Measurements from ENCODE around the gene QPCTL. TPM values are rescaled to one million over a fixed set of nuclear protein-coding genes. Genes with fewer than 3 reads are reported as not detected.
"Not testable (repeated sequence)": the region's sequence is repeated elsewhere in the genome, so short reads cannot be mapped to it uniquely, and the experiment has no call there.

The QPCTL gene
- total RNA-seq, 1 experiment from 2014 or later: 25.3 TPM

DNA sequence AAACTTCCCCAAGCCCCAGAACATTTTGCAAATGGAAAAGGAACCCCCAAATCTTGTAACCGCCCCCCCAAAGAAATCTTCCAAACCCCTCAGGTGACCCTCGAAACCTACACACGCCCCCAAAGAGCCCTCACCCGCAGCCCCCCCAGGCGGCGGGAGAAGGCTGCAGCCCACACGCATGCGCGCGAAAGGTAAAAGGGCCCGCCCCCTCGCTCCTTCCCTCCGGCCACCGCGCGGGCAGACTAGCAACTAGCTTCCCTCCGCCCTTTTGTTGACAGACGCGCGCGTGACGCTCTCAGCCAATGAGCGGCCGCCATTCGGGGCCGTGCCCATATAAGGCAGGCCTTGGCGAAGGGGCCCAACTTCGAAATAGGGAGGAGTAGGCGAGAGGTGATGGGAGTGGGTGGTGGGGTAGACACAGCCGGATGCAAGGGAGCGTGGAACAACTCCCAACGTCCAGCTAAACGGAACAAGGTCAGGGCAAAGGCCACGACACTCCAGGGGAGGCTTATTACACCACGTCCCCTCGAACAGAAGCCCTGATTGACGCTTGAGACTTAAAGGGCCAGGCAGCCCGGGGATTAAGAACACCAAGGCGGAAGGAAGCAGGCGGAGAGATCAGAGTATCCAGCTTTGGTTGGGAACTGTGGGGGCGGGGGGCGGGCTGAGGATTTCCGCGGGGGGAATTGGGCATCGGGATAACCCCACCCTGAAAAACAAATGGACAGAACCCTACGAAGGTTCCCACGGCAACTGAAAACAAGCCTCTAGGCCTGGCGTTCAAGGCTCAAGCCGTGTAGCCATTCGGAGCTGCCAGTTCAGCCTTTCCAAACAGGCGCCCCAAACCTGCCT is 24.9 kb downstream of the QPCTL start:
- DNase-seq (ENCODE audit: low read depth): peak; percentile 99

DNA sequence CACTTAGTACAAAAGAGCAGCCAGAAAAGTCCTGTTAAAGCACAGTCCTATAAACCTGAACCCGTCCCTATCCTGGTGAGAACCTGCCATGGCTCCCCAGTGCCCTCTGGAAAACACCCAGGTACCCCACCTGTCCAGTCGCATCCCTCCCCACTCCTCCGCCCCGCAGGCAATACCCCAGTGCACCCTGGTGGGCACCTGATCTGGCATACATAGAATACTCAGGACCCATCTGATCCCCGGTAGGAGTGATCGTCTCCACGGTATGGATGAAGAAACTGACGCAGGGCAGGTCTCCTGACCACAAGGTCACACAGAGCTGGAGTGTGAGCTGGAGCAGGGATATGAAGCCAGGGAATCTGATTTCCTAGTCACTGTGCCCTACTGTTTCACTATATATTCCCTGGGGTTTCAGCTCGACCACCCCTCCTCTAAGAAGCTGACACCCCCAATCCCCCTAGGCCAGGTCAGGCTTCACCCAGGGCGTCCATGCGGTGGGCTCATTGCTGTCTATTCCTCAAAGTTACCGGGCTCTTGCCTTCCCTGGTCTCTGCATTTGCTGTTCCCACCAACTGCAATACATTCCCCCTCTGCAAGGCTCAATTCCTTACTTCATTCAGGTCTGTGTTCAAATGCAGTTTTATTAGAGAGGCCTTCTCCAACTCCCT is 25.7 kb downstream of the QPCTL start:
- peak; percentile 27 for DNase-seq (ENCODE audit: low read depth)

DNA sequence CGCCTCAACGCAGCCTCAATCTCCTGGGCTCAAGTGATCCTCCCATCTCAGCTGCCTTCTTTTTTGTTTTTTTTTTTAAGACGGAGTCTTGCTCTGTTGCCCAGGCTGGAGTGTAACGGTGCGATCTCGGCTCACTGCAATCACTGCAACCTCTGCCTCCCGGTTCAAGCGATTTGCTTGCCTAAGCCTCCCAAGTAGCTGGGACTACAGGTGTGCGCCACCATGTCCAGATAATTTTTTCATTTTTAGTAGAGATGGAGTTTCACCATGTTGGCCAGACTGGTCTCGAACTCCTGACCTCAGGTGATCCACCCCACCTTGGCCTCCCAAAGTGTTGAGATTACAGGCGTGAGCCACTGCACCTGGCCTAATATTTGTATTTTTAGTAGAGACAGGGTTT is 27.6 kb downstream of the QPCTL start:
- not testable (repeated sequence) for DNase-seq (ENCODE audit: low read depth)

DNA sequence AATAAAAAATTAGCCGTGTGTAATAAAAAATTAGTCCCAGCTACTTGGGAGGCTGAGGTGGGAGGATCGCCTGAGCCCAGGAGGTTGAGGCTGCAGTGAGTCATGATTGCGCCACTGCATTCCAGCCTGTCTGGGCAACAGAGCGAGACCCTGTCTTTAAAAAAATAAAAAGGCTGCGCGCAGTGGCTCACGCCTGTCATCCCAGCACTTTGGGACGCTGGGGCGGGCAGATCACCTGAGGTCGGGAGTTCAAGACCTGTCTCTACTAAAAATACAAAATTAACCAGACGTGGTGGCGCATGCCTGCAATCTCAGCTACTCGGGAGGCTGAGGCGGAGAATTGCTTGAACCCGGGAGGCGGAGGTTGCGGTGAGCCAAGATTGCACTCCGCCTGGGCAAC is 36.2 kb downstream of the QPCTL start:
- not testable (repeated sequence) for DNase-seq (ENCODE audit: low read depth)

DNA sequence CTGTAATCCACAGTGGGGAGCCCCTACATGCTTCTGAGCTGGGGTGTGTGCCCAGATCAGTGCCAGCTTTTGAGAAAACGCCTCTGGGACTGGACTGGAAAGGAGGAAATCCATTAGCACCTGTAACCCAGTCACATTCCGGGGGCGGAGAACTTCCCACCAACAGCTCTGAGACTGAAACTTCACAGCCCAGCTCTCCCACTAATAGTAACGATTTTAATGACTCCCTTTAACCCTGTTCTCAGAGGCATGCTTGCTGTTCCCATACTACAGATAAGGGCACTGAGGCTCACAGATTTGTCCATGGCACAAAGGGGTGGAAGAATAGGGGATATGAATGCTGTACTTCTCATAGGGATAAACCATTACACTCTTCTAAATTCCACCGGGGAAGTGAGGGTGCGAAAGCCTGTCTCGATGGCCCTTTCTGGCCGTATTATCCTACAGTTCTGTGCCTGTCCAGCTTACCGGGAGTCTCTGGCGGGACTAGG is 37.4 kb downstream of the QPCTL start:
- DNase-seq (ENCODE audit: low read depth): no peak

DNA sequence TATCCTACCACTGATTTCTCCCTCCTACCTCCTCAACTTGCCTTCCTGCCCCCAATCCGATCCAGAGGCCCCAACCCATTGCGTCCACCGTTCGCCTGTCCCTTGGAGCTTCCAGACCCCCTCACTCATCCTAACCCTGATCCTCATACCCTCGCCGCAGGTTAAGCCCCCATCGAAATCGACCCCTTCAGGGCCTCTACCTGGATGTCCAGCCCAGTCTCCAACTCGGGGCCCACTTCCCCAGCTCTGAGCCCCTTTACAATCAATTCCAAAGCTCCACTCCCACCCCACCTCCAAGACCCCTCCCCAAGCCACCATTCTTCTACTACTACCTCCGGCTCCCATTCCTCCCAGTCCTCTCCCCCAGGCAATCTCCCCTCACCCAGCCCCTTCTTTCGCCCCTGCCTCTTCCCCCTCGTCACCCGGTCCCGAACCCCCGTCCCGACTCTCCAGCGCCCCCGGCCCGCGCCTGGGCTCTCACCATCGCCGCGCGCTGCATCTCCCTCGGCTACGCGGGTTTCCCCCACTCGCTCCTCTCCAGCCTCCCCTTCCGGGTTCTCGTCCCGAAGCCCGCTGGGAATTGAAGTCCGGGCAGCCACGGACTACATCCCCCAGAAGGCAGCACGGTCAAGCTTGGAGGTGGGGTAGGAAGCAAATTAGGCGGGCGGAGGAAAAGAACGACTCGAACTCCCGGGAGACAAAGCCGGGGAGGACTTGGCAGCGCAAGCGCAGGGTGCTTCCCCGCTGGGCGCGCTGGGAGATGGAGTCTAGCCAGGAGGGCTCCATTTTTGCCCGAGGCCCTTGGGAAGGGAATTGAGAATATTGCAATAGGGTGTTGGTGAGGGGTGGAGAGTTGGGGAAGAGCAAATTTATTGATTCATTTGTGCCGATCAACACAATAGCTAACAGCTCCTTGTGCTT is 38.2 kb downstream of the QPCTL start, which contains the start of gene FBXO46:
TSS of gene FBXO46 (minus strand) at position 529 of the 921 bp plus-strand sequence. CDS start 17,401 bp downstream, outside the sequence.
- peak; percentile 99 for DNase-seq (ENCODE audit: low read depth)

DNA sequence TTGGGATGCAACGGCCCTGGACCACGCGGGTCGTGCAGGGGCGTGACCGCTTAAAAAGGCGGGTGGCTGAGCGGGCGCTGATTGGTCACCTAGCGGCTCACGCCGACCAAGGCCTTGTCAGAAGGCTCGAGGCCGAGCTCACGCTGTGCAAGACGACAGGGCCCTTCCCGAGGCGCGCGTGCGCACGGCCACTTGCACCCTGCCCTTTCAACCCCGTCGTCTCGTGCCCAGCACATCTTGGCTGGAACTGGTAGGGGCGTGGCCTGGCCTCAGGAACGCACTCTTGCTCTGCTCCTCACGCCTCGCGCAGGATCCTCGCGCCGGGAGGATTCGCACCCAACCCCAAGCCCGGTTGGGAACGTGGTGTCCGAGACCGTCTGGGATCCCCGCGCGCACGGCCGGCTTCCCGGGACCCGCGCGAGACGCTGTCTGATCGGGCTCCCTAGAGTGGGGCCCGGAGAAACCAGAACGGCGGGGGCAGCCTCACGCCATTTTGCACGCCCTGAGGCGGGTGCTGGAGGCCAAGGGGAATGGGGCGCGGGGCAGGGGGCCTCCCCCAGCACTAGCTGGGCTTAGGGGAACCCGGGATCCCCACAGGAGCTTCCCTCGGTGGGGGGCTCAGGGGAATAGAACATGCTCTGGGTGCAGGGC is 40.8 kb downstream of the QPCTL start, which contains the start of gene MEIOSIN:
TSS of gene MEIOSIN (plus strand) at position 280 of the 651 bp plus-strand sequence. CDS start 1,938 bp downstream, outside the sequence.
- DNase-seq (ENCODE audit: low read depth): no peak

DNA sequence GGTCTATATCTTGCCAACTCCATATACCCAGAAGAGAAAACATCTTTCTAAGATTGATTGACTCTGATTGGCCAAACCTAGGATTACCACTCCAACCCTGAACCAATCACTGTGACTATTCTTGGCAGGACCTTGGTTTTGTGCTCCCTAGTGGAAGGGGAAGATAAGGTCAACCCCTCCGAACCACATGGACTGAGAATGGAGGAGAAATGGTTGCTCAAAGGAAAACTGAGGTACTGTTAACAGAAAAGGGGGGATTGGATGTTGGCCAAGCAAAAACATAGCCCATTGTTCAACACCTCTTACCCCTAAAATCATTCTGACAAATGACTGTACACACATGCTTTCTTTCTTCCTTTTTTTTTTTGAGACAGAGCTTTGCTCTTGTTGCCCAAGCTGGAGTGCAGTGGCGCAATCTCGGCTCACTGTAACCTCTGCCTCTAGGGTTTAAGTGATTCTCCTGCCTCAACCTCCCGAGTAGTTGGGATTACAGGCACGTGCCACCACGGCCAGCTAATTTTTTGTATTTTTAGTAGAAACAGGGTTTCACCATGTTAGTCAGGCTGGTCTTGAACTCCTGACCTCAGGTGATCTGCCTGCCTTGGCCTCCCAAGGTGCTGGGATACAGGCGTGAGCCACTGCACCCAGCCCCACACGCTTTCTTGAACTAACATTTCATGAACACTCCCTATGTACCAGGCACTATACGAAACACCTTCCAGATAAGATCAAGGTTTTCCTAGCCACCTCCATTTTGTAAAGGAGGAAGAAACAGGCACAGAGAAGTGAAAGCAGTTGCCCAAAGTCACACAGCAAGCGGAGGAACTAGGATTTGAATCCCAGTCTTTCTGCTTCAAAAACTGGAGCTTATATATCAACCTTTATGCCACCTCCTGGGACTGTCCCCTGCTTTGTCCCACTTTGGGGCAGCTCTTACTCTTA is 47.3 kb downstream of the QPCTL start:
- no peak for DNase-seq (ENCODE audit: low read depth)

DNA sequence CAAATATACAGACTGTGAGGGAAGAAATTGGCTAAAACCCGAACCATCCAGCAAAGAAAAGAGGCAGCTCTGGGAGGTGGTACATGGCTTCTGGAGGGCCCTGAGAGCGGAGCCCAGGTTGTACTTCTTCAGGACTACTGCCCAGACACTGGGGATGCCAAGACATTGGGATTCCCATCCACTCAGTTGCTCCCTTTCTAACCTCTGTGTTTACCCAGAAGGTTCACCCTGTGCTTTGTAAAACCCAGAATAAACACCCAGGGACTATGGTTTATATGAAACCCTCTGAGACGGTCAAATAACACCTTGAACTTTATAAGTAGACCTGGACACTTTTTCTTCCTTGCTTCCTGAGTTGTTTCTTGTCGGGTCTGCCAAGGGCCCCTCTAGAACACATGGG is 50.5 kb downstream of the QPCTL start:
- DNase-seq (ENCODE audit: low read depth): no peak

DNA sequence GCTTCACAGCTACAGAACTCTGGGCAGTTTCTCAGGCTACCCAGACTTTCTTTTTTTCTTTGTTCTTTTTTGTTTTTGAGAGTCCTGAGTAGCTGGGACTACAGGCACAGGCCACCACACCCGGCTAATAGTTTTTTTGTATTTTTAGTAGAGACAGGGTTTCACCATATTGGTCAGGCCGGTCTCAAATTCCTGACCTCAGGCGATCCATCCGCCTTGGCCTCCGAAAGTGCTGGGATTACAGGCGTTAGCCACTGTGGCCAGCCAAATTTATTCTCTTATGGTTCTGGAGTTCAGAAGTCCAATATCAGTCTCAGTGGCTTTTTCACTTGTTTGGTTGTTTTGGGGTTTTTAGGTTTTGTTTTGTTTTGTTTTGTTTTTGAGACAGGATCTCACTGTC is 53.1 kb downstream of the QPCTL start:
- no peak for DNase-seq (ENCODE audit: low read depth)

DNA sequence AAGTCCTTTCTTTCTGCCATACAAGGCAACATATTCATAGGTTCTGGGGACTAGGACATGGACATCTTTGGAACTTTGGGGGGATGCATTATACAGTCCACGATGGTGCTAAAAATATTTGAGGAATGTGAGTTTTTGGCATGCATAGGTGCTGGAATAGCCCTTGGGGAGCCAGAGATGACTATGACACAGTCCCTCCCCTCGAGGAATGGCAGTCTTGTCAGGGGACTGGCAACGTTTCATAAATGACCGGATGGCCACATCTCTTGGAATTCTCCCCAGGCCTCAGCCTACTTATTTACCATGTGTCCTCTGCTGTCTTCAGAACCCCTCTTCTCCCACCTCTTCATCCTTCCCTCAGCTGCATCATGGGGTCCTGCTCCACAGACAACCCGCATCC is 54.4 kb downstream of the QPCTL start:
- peak; percentile 45 for DNase-seq (ENCODE audit: low read depth)

DNA sequence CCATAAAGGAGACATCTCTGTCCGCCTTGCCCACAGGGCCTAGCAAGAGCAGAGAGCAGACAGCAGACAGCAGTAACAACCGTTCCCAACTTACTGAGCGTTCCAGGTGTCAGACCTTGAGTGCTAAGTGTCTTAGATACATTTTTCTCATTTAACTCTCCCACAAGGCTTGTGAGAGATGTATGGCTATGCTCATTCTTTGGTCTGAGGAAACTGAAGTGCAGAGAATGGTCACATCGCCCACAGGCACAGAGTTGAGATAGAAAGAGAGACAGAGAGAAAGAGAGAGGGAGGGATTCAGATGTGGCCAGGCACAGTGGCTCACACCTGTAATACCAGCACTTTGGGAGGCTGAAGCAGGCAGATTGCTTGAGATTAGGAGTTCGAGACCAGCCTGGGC is 55.0 kb downstream of the QPCTL start:
- DNase-seq (ENCODE audit: low read depth): no peak

DNA sequence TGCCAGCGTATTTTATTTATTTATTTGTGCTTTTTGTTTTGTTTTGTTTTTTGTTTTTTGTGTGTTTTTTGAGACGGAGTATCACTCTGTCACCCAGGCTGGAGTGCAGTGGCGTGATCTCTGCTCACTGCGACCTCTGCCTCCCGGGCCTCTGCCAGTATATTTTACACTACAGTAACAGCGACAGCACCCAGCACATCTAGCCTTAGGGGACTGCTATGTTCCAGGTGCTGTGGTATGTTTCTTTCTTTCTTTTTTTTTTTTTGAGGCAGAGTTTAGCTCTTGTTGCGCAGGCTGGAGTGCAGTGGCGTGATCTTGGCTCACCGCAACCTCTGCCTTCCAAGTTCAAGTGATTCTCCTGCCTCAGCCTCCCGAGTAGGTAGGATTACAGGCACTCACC is 59.0 kb downstream of the QPCTL start:
- DNase-seq (ENCODE audit: low read depth): not testable (repeated sequence)

DNA sequence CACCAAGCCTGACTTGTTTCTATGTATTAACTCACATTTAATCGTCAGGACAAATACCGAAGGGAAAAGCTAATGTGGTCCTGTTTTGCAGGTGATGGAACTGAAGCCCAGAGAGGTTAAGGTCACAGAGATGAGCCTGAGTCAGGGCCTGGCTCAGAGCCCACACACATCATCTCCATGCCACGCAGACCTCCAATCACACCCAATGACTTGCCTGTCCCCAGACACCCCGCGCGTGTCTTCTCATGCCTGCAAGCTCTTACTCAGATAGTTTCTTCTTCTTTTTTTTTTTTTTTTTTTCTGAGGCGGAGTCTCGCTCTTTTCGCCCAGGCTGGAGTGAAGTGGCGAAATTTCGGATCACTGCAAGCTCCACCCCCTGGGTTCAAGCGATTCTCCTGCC is 60.2 kb downstream of the QPCTL start:
- peak; percentile 35 for DNase-seq (ENCODE audit: low read depth)

DNA sequence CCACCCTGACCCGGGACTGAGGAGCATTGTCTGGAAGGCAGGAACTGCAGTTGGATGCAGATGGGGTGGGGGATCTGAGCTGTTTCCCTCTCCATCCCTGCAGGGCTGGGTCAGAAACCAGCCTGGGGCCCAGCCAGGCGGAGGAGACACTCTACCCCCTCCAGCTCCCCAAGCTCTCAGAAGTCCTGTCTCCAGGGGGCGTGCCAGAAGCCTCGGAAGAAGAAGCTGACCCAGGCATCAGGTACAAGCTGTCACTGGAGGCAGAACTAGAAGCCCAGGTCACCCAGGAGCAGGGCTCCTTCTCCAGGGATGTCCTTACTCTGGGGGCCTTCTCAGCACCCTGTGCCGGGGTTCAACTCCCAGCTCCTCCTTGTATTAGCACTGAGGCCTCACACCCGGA is 61.1 kb downstream of the QPCTL start:
- DNase-seq (ENCODE audit: low read depth): no peak

Other genes with a start within 250 kb of the QPCTL start
- 4.3 and 5.5 TPM in 2 replicates for gene FOSB, start 224.7 kb upstream of the QPCTL start, total RNA-seq (2014; rRNA removed; shearing (Covaris generic))
- 3.5 and 4.2 TPM in 2 replicates for gene RTN2, start 195.6 kb upstream of the QPCTL start, total RNA-seq (2014; rRNA removed; shearing (Covaris generic))
- gene PPM1N, start 194.2 kb upstream of the QPCTL start, total RNA-seq (2014; rRNA removed; shearing (Covaris generic)): 0.64 TPM in 1 of 2 replicates, not detected in the other
- gene VASP, start 185.2 kb upstream of the QPCTL start, total RNA-seq (2014; rRNA removed; shearing (Covaris generic)): 91.6 and 97.7 TPM in 2 replicates
- gene OPA3, start 107.9 kb upstream of the QPCTL start, total RNA-seq (2014; rRNA removed; shearing (Covaris generic)): 8.7 and 20.2 TPM in 2 replicates
- 0.02 TPM in 1 of 2 replicates, not detected in the other for gene GPR4, start 90.5 kb upstream of the QPCTL start, total RNA-seq (2014; rRNA removed; shearing (Covaris generic))
- 8.9 and 12.7 TPM in 2 replicates for gene EML2, start 53.3 kb upstream of the QPCTL start, total RNA-seq (2014; rRNA removed; shearing (Covaris generic))
- 0.02 and 0.32 TPM in 2 replicates for gene GIPR, start 24.4 kb upstream of the QPCTL start, total RNA-seq (2014; rRNA removed; shearing (Covaris generic))
- 294 and 342 TPM in 2 replicates for gene SNRPD2, start 713 bp upstream of the QPCTL start, total RNA-seq (2014; rRNA removed; shearing (Covaris generic))
- 4.4 and 6.9 TPM in 2 replicates for gene FBXO46, start 38.2 kb downstream of the QPCTL start, total RNA-seq (2014; rRNA removed; shearing (Covaris generic))
- gene MEIOSIN, start 40.8 kb downstream of the QPCTL start, total RNA-seq (2014; rRNA removed; shearing (Covaris generic)): 0.25 TPM in 1 of 2 replicates, not detected in the other
- gene SIX5, start 76.6 kb downstream of the QPCTL start, total RNA-seq (2014; rRNA removed; shearing (Covaris generic)): 8.7 and 14.8 TPM in 2 replicates
- 22.7 and 40.4 TPM in 2 replicates for gene DMPK, start 89.8 kb downstream of the QPCTL start, total RNA-seq (2014; rRNA removed; shearing (Covaris generic))
- gene DMWD, start 100.2 kb downstream of the QPCTL start, total RNA-seq (2014; rRNA removed; shearing (Covaris generic)): 16.0 and 38.2 TPM in 2 replicates
- not detected in 2 replicates for gene RSPH6A, start 122.6 kb downstream of the QPCTL start, total RNA-seq (2014; rRNA removed; shearing (Covaris generic))
- gene SYMPK, start 170.5 kb downstream of the QPCTL start, total RNA-seq (2014; rRNA removed; shearing (Covaris generic)): 35.9 and 36.5 TPM in 2 replicates
- 0.27 TPM in 1 of 2 replicates, not detected in the other for gene FOXA3, start 171.7 kb downstream of the QPCTL start, total RNA-seq (2014; rRNA removed; shearing (Covaris generic))
- gene IRF2BP1, start 193.5 kb downstream of the QPCTL start, total RNA-seq (2014; rRNA removed; shearing (Covaris generic)): 10.7 and 29.4 TPM in 2 replicates
- 1.0 and 4.7 TPM in 2 replicates for gene MYPOP, start 209.9 kb downstream of the QPCTL start, total RNA-seq (2014; rRNA removed; shearing (Covaris generic))
- not detected in 2 replicates for gene NANOS2, start 222.1 kb downstream of the QPCTL start, total RNA-seq (2014; rRNA removed; shearing (Covaris generic))